ENCODE results near the gene SLC66A2.

GRCh38 chr18:79955302-79956075 is 4.0 kb upstream of the SLC66A2 start:
- TF ChIP-seq CTCF (IDR thresholded peaks at IDR 0.05), result no peak
- no peak for TF ChIP-seq POLR2A (IDR thresholded peaks at IDR 0.05)
- TF ChIP-seq POLR2AphosphoS5 (IDR thresholded peaks at IDR 0.05), result no peak

All from transverse colon (tissue), 4 donors.